NCI-H1436 (cell line): ENCODE data around the gene SLC16A2.
"Not testable (repeated sequence)": the region's sequence is repeated elsewhere in the genome, so short reads cannot be mapped to it uniquely, and the experiment has no call there.

ENCODE experiments used
- DNase-seq: peaks from one replicate; lab custom pipeline; 2025; lab: John Stamatoyannopoulos, UW

The SLC16A2 gene

GRCh38 chrX:74506317-74507115 is 85.2 kb downstream of the SLC16A2 start:
- DNase-seq: no peak

- DNase-seq: no peak
Observed at GRCh38 chrX:74507191-74507590, 85.9 kb downstream of the SLC16A2 start.

GRCh38 chrX:74509989-74510388 is 88.7 kb downstream of the SLC16A2 start:
- DNase-seq: no peak

- no peak for DNase-seq
Observed at GRCh38 chrX:74510401-74510800, 89.1 kb downstream of the SLC16A2 start.

- no peak for DNase-seq
Observed at GRCh38 chrX:74511704-74512103, 90.4 kb downstream of the SLC16A2 start.

- DNase-seq: no peak
Observed at GRCh38 chrX:74514384-74514783, 93.1 kb downstream of the SLC16A2 start.

- no peak for DNase-seq
Observed at GRCh38 chrX:74515356-74515755, 94.1 kb downstream of the SLC16A2 start.

- DNase-seq: not testable (repeated sequence)
Observed at GRCh38 chrX:74516013-74516412, 94.7 kb downstream of the SLC16A2 start.

GRCh38 chrX:74519870-74520269 is 98.6 kb downstream of the SLC16A2 start:
- DNase-seq: no peak

GRCh38 chrX:74520291-74520690 is 99.0 kb downstream of the SLC16A2 start:
- no peak for DNase-seq

- no peak for DNase-seq
Observed at GRCh38 chrX:74520896-74521295, 99.6 kb downstream of the SLC16A2 start.

GRCh38 chrX:74521961-74522751 is 100.9 kb downstream of the SLC16A2 start:
- no peak for DNase-seq

- no peak for DNase-seq
Observed at GRCh38 chrX:74523224-74523623, 101.9 kb downstream of the SLC16A2 start.

- DNase-seq: no peak
Observed at GRCh38 chrX:74523870-74524735, 102.8 kb downstream of the SLC16A2 start.

- no peak for DNase-seq
Observed at GRCh38 chrX:74525116-74525515, 103.8 kb downstream of the SLC16A2 start.

GRCh38 chrX:74526764-74527163 is 105.5 kb downstream of the SLC16A2 start:
- no peak for DNase-seq

- no peak for DNase-seq
Observed at GRCh38 chrX:74527350-74527749, 106.1 kb downstream of the SLC16A2 start.

GRCh38 chrX:74529311-74529710 is 108.0 kb downstream of the SLC16A2 start:
- no peak for DNase-seq

GRCh38 chrX:74531081-74531480 is 109.8 kb downstream of the SLC16A2 start:
- no peak for DNase-seq

- no peak for DNase-seq
Observed at GRCh38 chrX:74534569-74535038, 113.3 kb downstream of the SLC16A2 start.

GRCh38 chrX:74535086-74535407 is 113.8 kb downstream of the SLC16A2 start:
- no peak for DNase-seq

GRCh38 chrX:74535408-74536151 is 114.3 kb downstream of the SLC16A2 start:
- peak; percentile 24 for DNase-seq
